HFFc6 (cell line): ENCODE data around the gene GPA33. TPM values are rescaled to one million over a fixed set of nuclear protein-coding genes. Genes with fewer than 3 reads are reported as not detected.

Source experiments
- DNase-seq: peaks from one replicate; pipeline ENCODE4 v3.0.0-alpha.2; 2018
- H3K27ac Mint-ChIP-seq: 2 replicates; pipeline ENCODE4 v1.8.0; 2020; ENCODE audit warnings: mild to moderate bottlenecking, mixed read lengths
- H3K27me3 Mint-ChIP-seq: 2 replicates; pipeline ENCODE4 v1.8.0; 2021; ENCODE audit warnings: mild to moderate bottlenecking, moderate library complexity, mixed read lengths; ENCODE audit not compliant: insufficient read depth
- H3K36me3 Mint-ChIP-seq: 2 replicates; pipeline ENCODE4 v1.8.0; 2021; ENCODE audit warnings: low read depth, mixed read lengths
- H3K4me1 Mint-ChIP-seq: 2 replicates; pipeline ENCODE4 v1.8.0; 2020; ENCODE audit warnings: low read depth, mixed read lengths
- H3K4me3 Mint-ChIP-seq: 2 replicates; pipeline ENCODE4 v1.8.0; 2020; ENCODE audit warnings: mild to moderate bottlenecking, moderate library complexity, mixed read lengths
- H3K9me3 Mint-ChIP-seq: 2 replicates; pipeline ENCODE4 v1.8.0; 2020; ENCODE audit warnings: mild to moderate bottlenecking, mixed read lengths
- total RNA-seq, 6 experiments: library from RNA; stranded (reverse); fragmentation: NEBNext Ultra II Directional; extraction: Animal tissue kit (Norgen Biotek cat#: 25700); gene quantifications; 2 replicates in 1 of 6; 3 replicates in 5 of 6; pipeline ENCODE4 v1.2.3, GENCODE V29; 2021
- TF ChIP-seq, protein P1 (sequence below): fragments of 200-600 bp; sonication (generic); IDR thresholded peaks from 2 replicates; pipeline ENCODE4 v1.5.0; 2021; ENCODE audit warnings: antibody characterized with exemption, mild to moderate bottlenecking

Gene GPA33
- total RNA-seq, 6 experiments from 2014 or later = not detected

DNA sequence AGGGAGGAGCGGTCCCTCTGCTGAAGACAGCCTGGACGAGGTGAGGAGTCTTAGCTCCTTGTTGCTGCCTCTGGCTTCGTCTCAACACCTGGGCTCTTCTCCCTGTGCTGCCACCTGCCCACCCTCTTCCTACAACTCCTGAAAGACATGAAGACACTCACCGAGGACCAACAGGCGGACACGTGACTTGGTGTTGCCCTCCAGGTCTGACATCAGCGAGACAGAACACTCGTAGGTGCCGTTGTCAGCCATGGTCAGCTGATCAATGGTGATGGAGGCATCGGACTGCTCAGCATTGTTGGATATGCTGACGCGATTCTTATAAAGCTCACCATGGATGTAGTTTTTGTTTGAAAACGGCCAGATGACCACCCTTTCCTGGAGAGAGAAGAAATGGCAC is 21.4 kb downstream of the GPA33 start:
- TF ChIP-seq, protein P1, sequence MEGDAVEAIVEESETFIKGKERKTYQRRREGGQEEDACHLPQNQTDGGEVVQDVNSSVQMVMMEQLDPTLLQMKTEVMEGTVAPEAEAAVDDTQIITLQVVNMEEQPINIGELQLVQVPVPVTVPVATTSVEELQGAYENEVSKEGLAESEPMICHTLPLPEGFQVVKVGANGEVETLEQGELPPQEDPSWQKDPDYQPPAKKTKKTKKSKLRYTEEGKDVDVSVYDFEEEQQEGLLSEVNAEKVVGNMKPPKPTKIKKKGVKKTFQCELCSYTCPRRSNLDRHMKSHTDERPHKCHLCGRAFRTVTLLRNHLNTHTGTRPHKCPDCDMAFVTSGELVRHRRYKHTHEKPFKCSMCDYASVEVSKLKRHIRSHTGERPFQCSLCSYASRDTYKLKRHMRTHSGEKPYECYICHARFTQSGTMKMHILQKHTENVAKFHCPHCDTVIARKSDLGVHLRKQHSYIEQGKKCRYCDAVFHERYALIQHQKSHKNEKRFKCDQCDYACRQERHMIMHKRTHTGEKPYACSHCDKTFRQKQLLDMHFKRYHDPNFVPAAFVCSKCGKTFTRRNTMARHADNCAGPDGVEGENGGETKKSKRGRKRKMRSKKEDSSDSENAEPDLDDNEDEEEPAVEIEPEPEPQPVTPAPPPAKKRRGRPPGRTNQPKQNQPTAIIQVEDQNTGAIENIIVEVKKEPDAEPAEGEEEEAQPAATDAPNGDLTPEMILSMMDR = no peak
- peaks cover 18% of the 10 kb centered on the region for H3K27me3 Mint-ChIP-seq
- H3K4me3 Mint-ChIP-seq = no peak overlapping the region
- no peak for DNase-seq
- no peaks in the 10 kb centered on the region for H3K36me3 Mint-ChIP-seq
- H3K9me3 Mint-ChIP-seq = no peaks in the 10 kb centered on the region
- no peaks in the 10 kb centered on the region for H3K4me1 Mint-ChIP-seq
- H3K27ac Mint-ChIP-seq = no peak overlapping the region

DNA sequence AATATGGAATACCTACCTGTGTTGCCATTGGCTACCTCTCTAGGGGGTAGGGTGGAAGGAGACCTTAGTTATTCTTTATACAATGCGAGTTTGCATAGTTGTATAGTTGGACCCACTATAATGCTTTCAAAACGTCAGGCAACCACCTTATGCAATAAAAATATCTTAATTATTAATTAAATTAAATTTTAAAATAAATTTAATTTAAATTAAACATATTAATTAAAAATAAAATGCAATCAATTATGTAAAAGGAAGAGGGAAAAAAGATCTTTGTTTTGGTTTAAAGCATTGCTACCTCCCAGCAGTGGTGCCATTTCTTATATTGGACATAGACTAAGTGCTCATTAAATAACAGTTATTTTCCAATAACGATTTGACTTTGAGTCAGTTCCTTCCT is 22.3 kb downstream of the GPA33 start:
- peaks cover 17% of the 10 kb centered on the region for H3K27me3 Mint-ChIP-seq
- no peak for DNase-seq

DNA sequence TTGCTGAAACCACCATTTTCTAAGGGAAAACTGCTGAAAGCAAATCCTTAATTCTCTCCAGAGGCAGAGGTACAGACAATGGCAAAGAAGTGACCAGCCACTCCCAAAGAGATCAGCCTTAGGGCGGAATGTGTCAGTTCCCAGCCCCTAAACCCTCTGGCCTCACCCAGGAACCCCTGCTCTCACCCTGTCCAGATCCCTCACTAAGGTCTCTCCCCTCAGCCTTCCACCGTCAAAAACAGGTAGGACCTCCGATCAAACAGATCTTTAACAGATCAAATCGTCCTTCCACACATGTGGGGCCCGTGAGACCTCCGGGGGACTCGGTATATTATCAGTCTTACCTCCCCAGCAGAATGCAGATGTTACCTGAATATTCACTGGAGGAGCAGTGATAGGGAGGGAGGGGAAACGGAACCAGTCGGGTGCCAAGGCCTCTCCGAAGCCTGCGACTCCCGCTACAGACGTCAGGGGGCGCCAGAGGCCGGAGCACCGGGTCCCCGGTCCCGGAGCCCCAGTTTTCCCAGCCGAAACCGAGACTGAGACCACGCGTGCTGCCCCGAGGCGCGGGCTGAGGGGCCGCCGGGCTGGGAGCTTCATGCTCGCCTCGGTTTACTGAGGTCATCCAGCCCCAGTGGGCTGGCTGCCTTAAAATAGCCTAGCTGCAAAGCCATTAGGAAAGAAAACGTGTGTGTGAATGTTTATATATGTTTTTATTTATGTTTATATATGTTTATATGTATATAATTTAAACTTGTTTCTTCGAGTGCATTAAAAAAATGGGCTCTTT is 23.6 kb downstream of the GPA33 start:
- no peaks in the 10 kb centered on the region for H3K36me3 Mint-ChIP-seq
- peak overlapping the region; percentile 60 for H3K4me3 Mint-ChIP-seq
- H3K9me3 Mint-ChIP-seq = no peaks in the 10 kb centered on the region
- TF ChIP-seq, protein P1 = peak; percentile 97
- DNase-seq = peak; percentile 7
- peaks cover 14% of the 10 kb centered on the region for H3K27me3 Mint-ChIP-seq
- H3K27ac Mint-ChIP-seq = no peak overlapping the region
- H3K4me1 Mint-ChIP-seq = no peaks in the 10 kb centered on the region

More for the DNA sequence above, 22.3 kb downstream of the GPA33 start:
- Mint-ChIP-seq H3K4me1 (no peaks in the 10 kb centered on the region), H3K4me3 (no peak overlapping the region), H3K9me3 (no peaks in the 10 kb centered on the region), H3K27ac (no peak overlapping the region), H3K36me3 (no peaks in the 10 kb centered on the region)
- TF ChIP-seq, protein P1 = no peak

DNA sequence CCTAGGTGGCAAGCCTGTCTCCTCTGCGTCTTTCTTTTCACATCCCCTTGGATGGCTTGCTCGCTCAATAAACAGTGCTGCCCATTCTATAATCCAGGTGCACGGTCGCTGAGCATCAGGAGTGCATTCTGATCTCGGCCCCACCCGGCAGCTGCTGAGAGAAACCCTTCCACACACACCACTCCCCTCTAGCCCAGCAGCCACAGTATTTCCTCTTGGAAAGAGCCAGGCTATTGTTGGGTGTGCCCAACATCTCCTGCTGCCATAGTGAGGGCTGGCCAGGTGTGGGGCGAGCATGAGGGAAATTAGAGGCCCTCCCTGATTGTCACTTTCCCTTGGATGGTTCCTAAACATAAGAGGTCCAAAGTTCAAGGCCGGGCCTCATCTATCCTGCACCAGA is 24.7 kb downstream of the GPA33 start:
- H3K27ac Mint-ChIP-seq = no peak overlapping the region
- H3K4me3 Mint-ChIP-seq = no peak overlapping the region
- no peaks in the 10 kb centered on the region for H3K36me3 Mint-ChIP-seq
- TF ChIP-seq, protein P1 = no peak
- H3K9me3 Mint-ChIP-seq = no peaks in the 10 kb centered on the region
- no peak for DNase-seq
- no peaks in the 10 kb centered on the region for H3K4me1 Mint-ChIP-seq
- peaks cover 13% of the 10 kb centered on the region for H3K27me3 Mint-ChIP-seq

DNA sequence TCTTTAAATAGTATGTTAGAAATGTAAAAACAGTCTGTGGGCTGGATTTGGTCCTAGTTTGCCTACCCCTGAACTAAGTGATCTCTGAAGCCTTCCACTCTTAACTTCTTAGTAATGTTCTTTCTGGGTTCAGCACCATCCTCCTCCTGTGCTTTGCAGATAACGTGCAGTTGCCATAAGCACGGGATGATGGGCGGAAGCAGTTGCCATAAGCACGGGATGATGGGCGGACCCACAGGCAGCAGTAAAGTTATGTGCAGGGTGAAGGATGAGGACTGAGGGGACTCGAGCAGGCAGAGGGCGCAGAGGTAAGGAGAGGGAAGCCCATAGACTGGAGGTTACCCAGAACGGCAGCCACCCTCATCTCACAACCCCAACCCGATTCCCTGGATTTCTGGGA is 25.6 kb downstream of the GPA33 start:
- Mint-ChIP-seq H3K4me1 (peaks cover 2% of the 10 kb centered on the region; the same call in 1 of the 2 replicates), H3K36me3 (no peaks in the 10 kb centered on the region), H3K9me3 (no peaks in the 10 kb centered on the region), H3K27ac (no peak overlapping the region), H3K4me3 (no peak overlapping the region), H3K27me3 (peaks cover 17% of the 10 kb centered on the region)
- TF ChIP-seq, protein P1 = no peak
- DNase-seq = no peak
